Transverse colon (tissue), 3 donors: Measurements from ENCODE around the gene SMIM22.

Source experiments
- CTCF ChIP-seq, 5 experiments: fragments of 200-600 bp in 3 of 5; fragments of 450-650 bp in 2 of 5; sonication (generic) in 3 of 5; IDR thresholded peaks; 1 replicate in 2 of 5; 2 replicates in 3 of 5; pipeline ENCODE4 v1.5.1; 2016 to 2017; ENCODE audit warnings: antibody characterized with exemption in 5 of 5, inconsistent platforms in 3 of 5, mild to moderate bottlenecking in 2 of 5, moderate library complexity in 1 of 5
- POLR2A ChIP-seq: fragments of 450-650 bp; IDR thresholded peaks from one replicate; pipeline ENCODE4 v1.6.1; 2016; ENCODE audit warnings: antibody characterized with exemption, mild to moderate bottlenecking, moderate library complexity

- TF ChIP-seq CTCF (IDR thresholded peaks at IDR 0.05) (no peak), POLR2A (no peak)
Measured at GRCh38 chr16:4811242-4811641, 16.1 kb downstream of the SMIM22 start.
